A549 (cell line): ENCODE measurements around the gene JAG2.

ENCODE experiments used
- CBX8 ChIP-seq: fragments of 200-600 bp; sonication (generic); IDR thresholded peaks from 2 replicates; pipeline ENCODE4 v1.6.1; 2016
- CEBPB ChIP-seq, 2 experiments: fragments of >200 bp in 1 of 2; sonication (Bioruptor Twin) in 1 of 2; formaldehyde crosslinking in 1 of 2; IDR thresholded peaks; 2 replicates each; pipeline ENCODE4 v1.6.1; 2012 to 2016
- CTCF ChIP-seq: fragments of >200 bp; sonication (Bioruptor Twin); formaldehyde crosslinking; IDR thresholded peaks from 3 replicates; pipeline ENCODE4 v1.5.1; 2016
- E2F6 ChIP-seq: IDR thresholded peaks from 2 replicates; pipeline ENCODE4 v1.6.1; 2012; ENCODE audit warnings: low read depth, borderline replicate concordance
- EP300 ChIP-seq, 2 experiments: fragments of >200 bp; sonication (Bioruptor Twin); formaldehyde crosslinking; IDR thresholded peaks; 2 replicates in 1 of 2; 3 replicates in 1 of 2; pipeline ENCODE4 v1.6.1; 2016 to 2017
- ESRRA ChIP-seq: fragments of 150-350 bp; IDR thresholded peaks from 2 replicates; pipeline ENCODE4 v1.6.1; 2014; ENCODE audit warnings: mild to moderate bottlenecking, low read length, borderline replicate concordance
- JUN ChIP-seq, 2 experiments: fragments of >200 bp; sonication (Bioruptor Twin); formaldehyde crosslinking; IDR thresholded peaks; 2 replicates in 1 of 2; 3 replicates in 1 of 2; pipeline ENCODE4 v1.6.1; 2016 to 2017
- MAFK ChIP-seq: fragments of 450-650 bp; IDR thresholded peaks from 2 replicates; pipeline ENCODE4 v1.6.1; 2014; ENCODE audit not compliant: partially characterized antibody
- MYC ChIP-seq: IDR thresholded peaks from 2 replicates; pipeline ENCODE4 v1.6.1; 2012; ENCODE audit warnings: mild to moderate bottlenecking, inconsistent platforms, low read length, improper control_type of control experiment, borderline replicate concordance
- NFE2L2 ChIP-seq: fragments of 150-350 bp; conservative IDR thresholded peaks from 2 replicates; pipeline ENCODE4 v1.6.1; 2014; ENCODE audit warnings: low read length
- RFX5 ChIP-seq: fragments of 450-650 bp; IDR thresholded peaks from 2 replicates; pipeline ENCODE4 v1.7.1; 2014; ENCODE audit warnings: antibody characterized with exemption, mild to moderate bottlenecking, moderate library complexity
- TF ChIP-seq, protein P1 (sequence below): fragments of >200 bp; sonication (Bioruptor Twin); formaldehyde crosslinking; IDR thresholded peaks from 3 replicates; pipeline ENCODE4 v1.6.1; 2016
- TF ChIP-seq, protein P2 (sequence below): fragments of 200-600 bp; sonication (generic); IDR thresholded peaks from 2 replicates; pipeline ENCODE4 v1.6.1; 2016; ENCODE audit warnings: antibody characterized with exemption, mild to moderate bottlenecking, moderate library complexity

DNA sequence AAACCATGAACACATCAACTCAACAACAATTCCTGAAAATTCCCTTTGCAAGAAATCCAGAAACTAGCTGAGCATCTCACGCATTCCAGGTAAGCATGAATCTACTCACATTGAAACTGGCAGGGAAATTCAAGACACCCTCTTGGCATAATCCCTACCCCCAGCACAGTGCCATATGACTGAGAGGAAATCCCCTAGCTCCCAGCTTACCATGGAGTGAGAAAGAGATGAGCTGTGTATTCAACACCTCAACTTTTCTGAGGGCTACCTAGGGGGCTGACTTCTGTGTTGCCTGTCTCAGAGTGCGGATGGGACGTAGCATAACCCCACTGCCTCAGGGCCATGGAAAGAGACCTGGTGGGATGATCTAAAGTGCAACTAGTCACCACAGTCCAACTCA lies 65.7 kb downstream of the JAG2 start:
- TF ChIP-seq CTCF (no peak), EP300 (IDR thresholded peaks at IDR 0.05) (no peak), MAFK (no peak), JUN (IDR thresholded peaks at IDR 0.05) (no peak), MYC (no peak), CEBPB (IDR thresholded peaks at IDR 0.05) (no peak), RFX5 (no peak), NFE2L2 (no peak), CBX8 (no peak), E2F6 (no peak), ESRRA (no peak)
- TF ChIP-seq, protein P1, sequence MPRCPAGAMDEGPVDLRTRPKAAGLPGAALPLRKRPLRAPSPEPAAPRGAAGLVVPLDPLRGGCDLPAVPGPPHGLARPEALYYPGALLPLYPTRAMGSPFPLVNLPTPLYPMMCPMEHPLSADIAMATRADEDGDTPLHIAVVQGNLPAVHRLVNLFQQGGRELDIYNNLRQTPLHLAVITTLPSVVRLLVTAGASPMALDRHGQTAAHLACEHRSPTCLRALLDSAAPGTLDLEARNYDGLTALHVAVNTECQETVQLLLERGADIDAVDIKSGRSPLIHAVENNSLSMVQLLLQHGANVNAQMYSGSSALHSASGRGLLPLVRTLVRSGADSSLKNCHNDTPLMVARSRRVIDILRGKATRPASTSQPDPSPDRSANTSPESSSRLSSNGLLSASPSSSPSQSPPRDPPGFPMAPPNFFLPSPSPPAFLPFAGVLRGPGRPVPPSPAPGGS = no peak
- TF ChIP-seq, protein P2, sequence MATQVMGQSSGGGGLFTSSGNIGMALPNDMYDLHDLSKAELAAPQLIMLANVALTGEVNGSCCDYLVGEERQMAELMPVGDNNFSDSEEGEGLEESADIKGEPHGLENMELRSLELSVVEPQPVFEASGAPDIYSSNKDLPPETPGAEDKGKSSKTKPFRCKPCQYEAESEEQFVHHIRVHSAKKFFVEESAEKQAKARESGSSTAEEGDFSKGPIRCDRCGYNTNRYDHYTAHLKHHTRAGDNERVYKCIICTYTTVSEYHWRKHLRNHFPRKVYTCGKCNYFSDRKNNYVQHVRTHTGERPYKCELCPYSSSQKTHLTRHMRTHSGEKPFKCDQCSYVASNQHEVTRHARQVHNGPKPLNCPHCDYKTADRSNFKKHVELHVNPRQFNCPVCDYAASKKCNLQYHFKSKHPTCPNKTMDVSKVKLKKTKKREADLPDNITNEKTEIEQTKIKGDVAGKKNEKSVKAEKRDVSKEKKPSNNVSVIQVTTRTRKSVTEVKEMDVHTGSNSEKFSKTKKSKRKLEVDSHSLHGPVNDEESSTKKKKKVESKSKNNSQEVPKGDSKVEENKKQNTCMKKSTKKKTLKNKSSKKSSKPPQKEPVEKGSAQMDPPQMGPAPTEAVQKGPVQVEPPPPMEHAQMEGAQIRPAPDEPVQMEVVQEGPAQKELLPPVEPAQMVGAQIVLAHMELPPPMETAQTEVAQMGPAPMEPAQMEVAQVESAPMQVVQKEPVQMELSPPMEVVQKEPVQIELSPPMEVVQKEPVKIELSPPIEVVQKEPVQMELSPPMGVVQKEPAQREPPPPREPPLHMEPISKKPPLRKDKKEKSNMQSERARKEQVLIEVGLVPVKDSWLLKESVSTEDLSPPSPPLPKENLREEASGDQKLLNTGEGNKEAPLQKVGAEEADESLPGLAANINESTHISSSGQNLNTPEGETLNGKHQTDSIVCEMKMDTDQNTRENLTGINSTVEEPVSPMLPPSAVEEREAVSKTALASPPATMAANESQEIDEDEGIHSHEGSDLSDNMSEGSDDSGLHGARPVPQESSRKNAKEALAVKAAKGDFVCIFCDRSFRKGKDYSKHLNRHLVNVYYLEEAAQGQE = no peak
